Nephron progenitor cell (in vitro differentiated cells): Measurements from ENCODE around the gene SPSB2.

Experiments
- DNase-seq: peaks from one replicate; pipeline ENCODE4 v3.0.0; 2021
- H3K27ac Mint-ChIP-seq: 2 replicates; pipeline ENCODE4 v1.8.0; 2021; ENCODE audit warnings: mild to moderate bottlenecking, moderate library complexity, mixed read lengths
- H3K27me3 Mint-ChIP-seq: 2 replicates; pipeline ENCODE4 v1.8.0; 2021; ENCODE audit warnings: mild to moderate bottlenecking, low read depth, mixed read lengths; ENCODE audit not compliant: poor library complexity
- H3K36me3 Mint-ChIP-seq: 2 replicates; pipeline ENCODE4 v1.8.0; 2021; ENCODE audit warnings: low read depth, mixed read lengths
- H3K4me1 Mint-ChIP-seq: 2 replicates; pipeline ENCODE4 v1.8.0; 2021; ENCODE audit warnings: mixed read lengths
- H3K4me3 Mint-ChIP-seq: 2 replicates; pipeline ENCODE4 v1.8.0; 2021; ENCODE audit warnings: mild to moderate bottlenecking, moderate library complexity, mixed read lengths
- H3K9me3 Mint-ChIP-seq: 2 replicates; pipeline ENCODE4 v1.8.0; 2021; ENCODE audit warnings: mild to moderate bottlenecking, moderate library complexity, mixed read lengths
- CTCF ChIP-seq: fragments of 200-600 bp; sonication (generic); IDR thresholded peaks from 2 replicates; pipeline ENCODE4 v1.5.0; 2021; ENCODE audit warnings: antibody characterized with exemption

SPSB2 gene

GRCh38 chr12:6827437-6827911 lies 45.6 kb downstream of the SPSB2 start:
- peak overlapping the region; percentile 78 for H3K4me3 Mint-ChIP-seq
- peaks cover 82% of the 10 kb centered on the region for H3K4me1 Mint-ChIP-seq
- peak overlapping the region; percentile 68 for H3K27ac Mint-ChIP-seq
- peaks cover 29% of the 10 kb centered on the region for H3K36me3 Mint-ChIP-seq
- peaks cover 16% of the 10 kb centered on the region for H3K27me3 Mint-ChIP-seq
- no peak for TF ChIP-seq CTCF
- no peaks in the 10 kb centered on the region for H3K9me3 Mint-ChIP-seq
- peak; percentile 92 for DNase-seq

DNA sequence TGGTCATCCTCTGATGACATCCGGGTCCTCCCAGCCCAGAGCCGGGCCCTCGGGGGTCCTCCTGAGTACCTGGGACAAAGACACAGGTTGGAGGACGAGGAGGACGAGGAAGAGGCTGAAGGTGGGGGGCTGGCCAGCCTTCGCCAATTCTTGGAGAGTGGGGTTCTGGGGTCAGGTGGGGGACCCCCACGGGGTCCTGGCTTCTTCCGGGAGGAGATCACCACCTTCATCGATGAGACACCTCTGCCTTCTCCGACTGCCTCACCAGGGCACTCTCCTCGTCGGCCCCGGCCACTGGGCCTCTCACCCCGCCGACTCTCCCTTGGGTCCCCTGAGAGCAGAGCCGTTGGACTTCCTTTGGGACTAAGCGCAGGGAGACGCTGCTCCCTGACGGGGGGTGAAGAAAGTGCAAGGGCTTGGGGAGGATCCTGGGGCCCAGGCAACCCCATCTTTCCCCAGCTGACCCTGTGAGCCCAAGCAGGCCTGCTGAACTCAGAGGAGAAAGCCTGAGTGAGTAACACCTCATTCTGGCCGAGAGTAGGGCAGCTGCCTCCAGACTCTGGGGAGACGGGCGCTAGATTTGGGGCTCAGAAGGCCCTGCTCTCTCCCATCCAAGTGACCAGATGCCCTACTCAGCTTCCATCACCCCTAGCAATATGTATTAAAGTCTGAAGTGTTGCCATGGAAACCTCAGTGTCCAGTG lies 46.2 kb downstream of the SPSB2 start:
- DNase-seq = no peak
- Mint-ChIP-seq H3K4me1 (peaks cover 88% of the 10 kb centered on the region), H3K27me3 (peaks cover 16% of the 10 kb centered on the region), H3K36me3 (peaks cover 24% of the 10 kb centered on the region), H3K4me3 (peak overlapping the region; percentile 78), H3K27ac (peak overlapping the region; percentile 68), H3K9me3 (no peaks in the 10 kb centered on the region)
- no peak for TF ChIP-seq CTCF

DNA sequence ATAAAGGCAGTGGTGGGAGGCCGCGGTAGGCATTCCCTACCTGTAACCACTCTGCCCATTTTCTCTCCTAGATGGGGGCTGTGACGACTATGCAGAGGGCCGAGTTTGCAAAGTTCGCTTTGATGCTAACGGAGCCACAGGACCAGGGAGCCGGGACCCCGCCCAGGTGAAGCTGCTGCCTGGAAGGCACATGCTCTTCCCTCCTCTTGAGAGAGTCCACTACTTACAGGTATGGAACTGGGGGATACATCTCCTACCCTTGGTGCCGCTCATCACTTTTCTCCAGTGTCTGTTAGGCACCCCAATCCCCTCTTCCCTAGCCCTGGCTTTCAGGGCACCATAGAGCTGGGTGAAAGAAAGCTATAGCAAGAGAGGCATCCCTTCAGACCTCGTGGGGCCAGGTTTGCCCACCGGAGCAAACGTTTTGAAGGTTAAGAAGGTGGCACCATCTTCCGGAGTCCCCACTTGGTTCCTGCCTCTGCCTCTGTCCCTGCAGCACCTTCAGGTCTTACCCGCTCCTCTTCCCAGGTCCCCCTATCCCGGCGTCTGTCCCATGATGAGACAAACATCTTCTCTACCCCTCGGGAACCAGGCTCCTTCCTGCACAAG lies 46.9 kb downstream of the SPSB2 start:
- H3K27me3 Mint-ChIP-seq = peaks cover 16% of the 10 kb centered on the region
- no peaks in the 10 kb centered on the region for H3K9me3 Mint-ChIP-seq
- no peak overlapping the region for H3K27ac Mint-ChIP-seq
- no peak for TF ChIP-seq CTCF
- H3K4me1 Mint-ChIP-seq = peaks cover 88% of the 10 kb centered on the region
- H3K4me3 Mint-ChIP-seq = no peak overlapping the region
- H3K36me3 Mint-ChIP-seq = peaks cover 17% of the 10 kb centered on the region
- no peak for DNase-seq

GRCh38 chr12:6825398-6826124 lies 47.5 kb downstream of the SPSB2 start:
- Mint-ChIP-seq H3K27ac (no peak overlapping the region), H3K36me3 (peaks cover 12% of the 10 kb centered on the region), H3K4me3 (peak overlapping the region; percentile 77), H3K27me3 (peaks cover 16% of the 10 kb centered on the region), H3K9me3 (no peaks in the 10 kb centered on the region), H3K4me1 (peaks cover 88% of the 10 kb centered on the region)
- peak; percentile 95 for TF ChIP-seq CTCF
- DNase-seq = peak; percentile 95

DNA sequence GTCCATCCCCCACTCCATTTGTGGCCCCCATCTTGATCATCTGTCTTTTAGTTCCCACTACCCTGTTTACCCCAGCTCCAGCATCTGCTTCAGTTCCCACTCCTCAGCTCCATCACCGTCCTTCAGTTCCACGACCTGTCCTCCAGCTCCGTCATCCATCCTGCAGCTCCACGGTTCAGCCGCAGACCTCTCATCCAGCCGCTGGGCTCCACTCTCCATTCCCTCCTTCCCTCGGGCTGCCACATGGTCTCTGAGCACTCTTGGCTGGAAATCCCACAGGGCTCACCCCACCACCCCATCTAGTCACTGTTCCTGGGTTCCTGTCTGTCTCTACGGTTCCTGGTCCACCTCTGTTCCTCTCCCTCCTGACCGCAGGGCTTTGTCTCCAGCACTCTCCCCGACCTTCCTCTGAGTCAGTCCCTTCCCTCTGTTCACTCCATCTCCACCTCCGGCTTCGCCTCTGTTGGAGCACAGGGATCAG lies 48.2 kb downstream of the SPSB2 start:
- H3K4me1 Mint-ChIP-seq = peaks cover 88% of the 10 kb centered on the region
- no peak for TF ChIP-seq CTCF
- H3K27ac Mint-ChIP-seq = no peak overlapping the region
- peaks cover 16% of the 10 kb centered on the region for H3K27me3 Mint-ChIP-seq
- DNase-seq = no peak
- peak overlapping the region; percentile 77 for H3K4me3 Mint-ChIP-seq
- no peaks in the 10 kb centered on the region for H3K9me3 Mint-ChIP-seq
- H3K36me3 Mint-ChIP-seq = peaks cover 12% of the 10 kb centered on the region
